ENCODE data around the gene SLIT1. TPM values are rescaled to one million over a fixed set of nuclear protein-coding genes. Genes with fewer than 3 reads are reported as not detected.

SLIT1 gene
- total RNA-seq, 2 experiments from 2014 or later = 0.13 to 1.0 TPM

- no peak for DNase-seq (ENCODE audit: low spot score)
- Histone ChIP-seq H3K4me2 (ENCODE audit: low read length) (no peak overlapping the region), H3K36me3 (ENCODE audit: insufficient read depth, low read length) (no peaks in the 10 kb centered on the region), H4K20me1 (ENCODE audit: insufficient read depth, low read length) (no peaks in the 10 kb centered on the region), H3K4me3 (ENCODE audit: low read depth, low read length, poor library complexity, severe bottlenecking) (no peak overlapping the region), H3K4me1 (ENCODE audit: insufficient read depth, low read length, poor library complexity, severe bottlenecking) (no peaks in the 10 kb centered on the region), H3K9me3 (ENCODE audit: low read length) (no peaks in the 10 kb centered on the region), H3K79me2 (ENCODE audit: insufficient read depth, low read depth, low read length) (no peaks in the 10 kb centered on the region), H3K9me2 (ENCODE audit: insufficient read depth, low read length) (no peaks in the 10 kb centered on the region), H2AFZ (ENCODE audit: low read length) (no peak overlapping the region), H3K27ac (ENCODE audit: low read depth, low read length, poor library complexity, severe bottlenecking) (no peak overlapping the region)
- CTCF ChIA-PET (ENCODE audit: unreplicated experiment) = no interaction called here
- intact Hi-C loops (cut with micrococcal nuclease; ENCODE audit: unreplicated experiment) = no loop called here
- no TSS peak for BruUV-seq (replicated peaks)
- TF ChIP-seq EZH2phosphoT487 (IDR thresholded peaks at IDR 0.05; ENCODE audit: borderline replicate concordance, low read depth, low read length) (no peak), CTCF (conservative IDR thresholded peaks at IDR 0.05; ENCODE audit: low read length) (no peak)
- POLR2A ChIA-PET = no interaction called here
These were observed 142.8 kb downstream of the SLIT1 start for GRCh38 chr10:97042716-97043562.

DNA sequence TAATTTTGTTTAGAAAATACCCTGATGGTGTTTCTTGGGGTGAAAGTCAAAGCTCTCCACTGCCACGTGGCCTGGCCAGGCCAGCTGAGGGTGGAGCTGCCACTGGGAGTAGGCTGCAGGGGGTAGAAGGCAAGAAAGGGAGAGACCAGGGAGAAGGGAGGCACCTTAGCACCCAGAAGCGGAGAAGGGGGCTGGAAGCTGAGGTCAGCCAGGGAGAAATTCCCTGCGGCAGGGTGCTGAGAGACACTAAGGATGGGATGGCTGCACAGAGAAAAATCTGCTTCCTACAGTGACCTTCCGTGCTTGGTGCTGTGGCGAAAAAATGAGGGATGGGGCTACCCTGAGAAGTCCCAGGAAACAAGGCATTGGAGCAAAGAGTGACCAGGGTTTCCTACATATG, 143.7 kb downstream of the SLIT1 start:
- TF ChIP-seq CTCF (conservative IDR thresholded peaks at IDR 0.05; ENCODE audit: low read length) = no peak
- no peak for TF ChIP-seq EZH2phosphoT487 (IDR thresholded peaks at IDR 0.05; ENCODE audit: borderline replicate concordance, low read depth, low read length)
- BruUV-seq (replicated peaks) = no TSS peak

GRCh38 chr10:97040706-97041105, 145.1 kb downstream of the SLIT1 start:
- intact Hi-C loops (cut with micrococcal nuclease; ENCODE audit: unreplicated experiment) = no loop called here
- Histone ChIP-seq H3K79me2 (ENCODE audit: insufficient read depth, low read depth, low read length) (no peaks in the 10 kb centered on the region), H3K4me1 (ENCODE audit: insufficient read depth, low read length, poor library complexity, severe bottlenecking) (peaks cover 4% of the 10 kb centered on the region), H2AFZ (ENCODE audit: low read length) (no peak overlapping the region), H4K20me1 (ENCODE audit: insufficient read depth, low read length) (no peaks in the 10 kb centered on the region), H3K4me2 (ENCODE audit: low read length) (no peak overlapping the region), H3K9me3 (ENCODE audit: low read length) (no peaks in the 10 kb centered on the region), H3K36me3 (ENCODE audit: insufficient read depth, low read length) (no peaks in the 10 kb centered on the region), H3K9me2 (ENCODE audit: insufficient read depth, low read length) (no peaks in the 10 kb centered on the region), H3K27ac (ENCODE audit: low read depth, low read length, poor library complexity, severe bottlenecking) (no peak overlapping the region), H3K4me3 (ENCODE audit: low read depth, low read length, poor library complexity, severe bottlenecking) (no peak overlapping the region)
- ChIA-PET CTCF (ENCODE audit: unreplicated experiment) (no interaction called here), POLR2A (no interaction called here)
- TF ChIP-seq CTCF (conservative IDR thresholded peaks at IDR 0.05; ENCODE audit: low read length) = no peak
- TF ChIP-seq EZH2phosphoT487 (IDR thresholded peaks at IDR 0.05; ENCODE audit: borderline replicate concordance, low read depth, low read length) = no peak
- DNase-seq (ENCODE audit: low spot score) = no peak
- BruUV-seq (replicated peaks) = no TSS peak

More for the DNA sequence above, 143.7 kb downstream of the SLIT1 start:
- ChIA-PET CTCF (ENCODE audit: unreplicated experiment) (no interaction called here), POLR2A (no interaction called here)
- no peaks in the 10 kb centered on the region for H3K9me2 ChIP-seq (ENCODE audit: insufficient read depth, low read length)
- H4K20me1 ChIP-seq (ENCODE audit: insufficient read depth, low read length) = no peaks in the 10 kb centered on the region
- H3K36me3 ChIP-seq (ENCODE audit: insufficient read depth, low read length) = no peaks in the 10 kb centered on the region
- DNase-seq (ENCODE audit: low spot score) = no peak
- intact Hi-C loops (cut with micrococcal nuclease; ENCODE audit: unreplicated experiment) = no loop called here
- H3K4me1 ChIP-seq (ENCODE audit: insufficient read depth, low read length, poor library complexity, severe bottlenecking) = peaks cover 4% of the 10 kb centered on the region
- H3K4me3 ChIP-seq (ENCODE audit: low read depth, low read length, poor library complexity, severe bottlenecking) = no peak overlapping the region
- no peaks in the 10 kb centered on the region for H3K9me3 ChIP-seq (ENCODE audit: low read length)
- no peak overlapping the region for H2AFZ ChIP-seq (ENCODE audit: low read length)
- no peak overlapping the region for H3K4me2 ChIP-seq (ENCODE audit: low read length)
- no peaks in the 10 kb centered on the region for H3K79me2 ChIP-seq (ENCODE audit: insufficient read depth, low read depth, low read length)
- H3K27ac ChIP-seq (ENCODE audit: low read depth, low read length, poor library complexity, severe bottlenecking) = no peak overlapping the region
